ENCODE data around the gene TENM4.

- TF ChIP-seq CTCF (IDR thresholded peaks at IDR 0.05; ENCODE audit: poor library complexity, severe bottlenecking), result no peak
- TF ChIP-seq EZH2 (IDR thresholded peaks at IDR 0.05; ENCODE audit: borderline replicate concordance, insufficient read depth, low read length, poor library complexity, severe bottlenecking), result no peak
- no peak for TF ChIP-seq TAF1 (IDR thresholded peaks at IDR 0.05; ENCODE audit: low read depth)
- no peak for TF ChIP-seq EP300 (conservative IDR thresholded peaks at IDR 0.05; ENCODE audit: poor library complexity, severe bottlenecking)
- no peak for TF ChIP-seq REST (IDR thresholded peaks at IDR 0.05; ENCODE audit: borderline replicate concordance)
- TF ChIP-seq RAD21 (conservative IDR thresholded peaks at IDR 0.05), result no peak
- no peak for TF ChIP-seq SMC3 (conservative IDR thresholded peaks at IDR 0.05; ENCODE audit: poor library complexity)
- no peak for TF ChIP-seq POLR2AphosphoS5 (IDR thresholded peaks at IDR 0.05)
- no peak for TF ChIP-seq MXI1 (conservative IDR thresholded peaks at IDR 0.05; ENCODE audit: poor library complexity, severe bottlenecking)
These were observed 9.3 kb downstream of the TENM4 start for GRCh38 chr11:79431535-79431934.
